Kidney (tissue), 14 donors: Measurements from ENCODE around the gene NMRK1. TPM values are rescaled to one million over a fixed set of nuclear protein-coding genes. Genes with fewer than 3 reads are reported as not detected.

Experiments
- DNase-seq, 5 donors: peaks; one replicate each; pipeline ENCODE4 v3.0.0-alpha.2; 2013 to 2020
- FAIRE-seq: peaks from 2 replicates; lab custom pipeline; 2012; peaks lifted over from hg19 to GRCh38; lab: Jason Lieb, UNC
- H3K27ac ChIP-seq, 2 donors: one replicate each; pipeline ENCODE4 v1.7.0; 2013; ENCODE audit warnings: low read depth in 2 of 2, low read length in 2 of 2, inconsistent platforms in 1 of 2
- H3K27me3 ChIP-seq: one replicate; pipeline ENCODE4 v1.7.1; 2013; ENCODE audit warnings: low read length, inconsistent platforms; ENCODE audit not compliant: control insufficient read depth, insufficient read depth
- H3K36me3 ChIP-seq, 3 donors: one replicate each; pipeline versions ENCODE4 v1.7.0 to v1.7.1; 2013; ENCODE audit warnings: low read length in 3 of 3, control low read depth in 1 of 3, inconsistent platforms in 1 of 3; ENCODE audit not compliant: insufficient read depth in 3 of 3, control insufficient read depth in 2 of 3
- H3K4me1 ChIP-seq, 3 donors: one replicate each; pipeline versions ENCODE4 v1.7.0 to v1.7.1; 2013; ENCODE audit warnings: low read length in 3 of 3, inconsistent platforms in 1 of 3, low read depth in 1 of 3; ENCODE audit not compliant: control insufficient read depth in 2 of 3, insufficient read depth in 2 of 3
- H3K4me3 ChIP-seq, 3 donors: one replicate each; pipeline versions ENCODE4 v1.7.0 to v1.8.1; 2013; ENCODE audit warnings: low read length in 3 of 3, control low read depth in 1 of 3, inconsistent platforms in 1 of 3
- H3K9ac ChIP-seq, 3 donors: one replicate each; pipeline versions ENCODE4 v1.7.0 to v1.7.1; 2013; ENCODE audit warnings: low read length in 3 of 3, control low read depth in 1 of 3, inconsistent platforms in 1 of 3
- H3K9me3 ChIP-seq, 3 donors: one replicate each; pipeline versions ENCODE4 v1.7.0 to v1.7.1; 2013; ENCODE audit warnings: low read length in 3 of 3, control low read depth in 1 of 3, inconsistent platforms in 1 of 3; ENCODE audit not compliant: control insufficient read depth in 2 of 3, insufficient read depth in 1 of 3
- intact Hi-C: fragments of 100-400 bp; cut with DNase I; formaldehyde crosslinking; loops from one replicate; pipeline ENCODE4 v1.11.1; 2022
- polyA plus RNA-seq: library from polyadenylated mRNA; stranded (reverse); fragments of 350-450 nt; fragmentation: Illumina TruSeq; extraction: RNeasy Lipid Tissue Mini Kit (QIAGEN cat#74804); gene quantifications from one replicate; pipeline ENCODE4 v1.2.3, GENCODE V29; 2014; ENCODE audit warnings: low read depth, low replicate concordance; ENCODE audit not compliant: insufficient read depth
- total RNA-seq: library from RNA; stranded (reverse); fragmentation: NEBNext Ultra II Directional; extraction: Animal tissue kit (Norgen Biotek cat#: 25700); gene quantifications from one replicate; pipeline ENCODE4 v1.2.1, GENCODE V29; 2021
- TF ChIP-seq, protein P1 (sequence below): IDR thresholded peaks from 3 replicates; pipeline ENCODE4 v1.5.1; 2012; ENCODE audit warnings: mild to moderate bottlenecking, moderate library complexity, borderline replicate concordance; ENCODE audit not compliant: insufficient read depth; ENCODE audit errors: extremely low read depth
- donor health status: control.
- donor health status: control.
- donor health status: control.
- donor health status: control.
- donor health status: control.
- donor health status: DM: yes; HTN: yes; CAD: no.
- donor health status: Normal renal cell carcinoma (clear cell type).

Gene NMRK1
- total and polyA plus RNA-seq, 2 donors from 2014 or later = 42.3 to 67.8 TPM

DNA sequence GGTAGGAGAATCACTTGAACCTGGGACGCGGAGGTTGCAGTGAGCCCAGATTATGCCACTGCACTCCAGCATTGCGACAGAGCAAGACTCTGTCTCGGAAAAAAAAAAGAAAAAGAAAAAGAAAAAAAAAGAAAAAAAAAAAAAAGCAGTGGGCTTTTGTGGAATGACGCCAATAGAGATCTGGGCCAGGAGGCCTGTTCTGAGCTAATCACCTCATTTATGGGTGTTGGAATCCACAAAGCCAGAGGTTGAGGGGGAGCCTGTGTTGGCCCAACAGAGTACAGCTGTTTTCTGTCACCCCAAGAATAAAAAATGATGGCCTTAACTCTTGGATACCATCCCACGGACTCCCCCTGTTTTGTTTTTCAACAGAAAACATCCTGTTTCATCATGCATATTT, 18.9 kb upstream of the NMRK1 start:
- H3K4me1 ChIP-seq = peaks cover 0 to 3% (median 0%) of the 10 kb centered on the region in 3 donors
- no peak for FAIRE-seq

DNA sequence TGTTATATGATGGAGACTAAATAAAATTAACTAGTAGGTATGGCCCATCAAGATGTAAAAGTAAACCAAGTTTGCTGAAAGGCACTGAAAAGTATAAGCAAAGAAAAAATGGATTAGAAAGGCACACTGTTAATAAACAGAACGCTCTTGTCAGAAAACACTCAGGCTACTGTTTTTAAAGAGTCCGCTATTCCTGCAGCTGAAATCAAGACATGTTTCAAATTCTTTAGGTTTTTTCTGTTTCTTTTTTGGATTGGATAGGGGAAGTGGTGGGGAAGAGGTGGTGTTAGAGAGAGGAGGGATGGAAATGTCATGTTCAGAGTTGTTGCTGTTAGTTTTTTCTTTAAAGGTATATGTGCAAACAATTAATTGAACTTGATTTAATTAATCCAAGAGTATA, 17.9 kb upstream of the NMRK1 start:
- H3K9me3 ChIP-seq = no peaks in the 10 kb centered on the region
- H3K36me3 ChIP-seq = no peaks in the 10 kb centered on the region
- TF ChIP-seq, protein P1, sequence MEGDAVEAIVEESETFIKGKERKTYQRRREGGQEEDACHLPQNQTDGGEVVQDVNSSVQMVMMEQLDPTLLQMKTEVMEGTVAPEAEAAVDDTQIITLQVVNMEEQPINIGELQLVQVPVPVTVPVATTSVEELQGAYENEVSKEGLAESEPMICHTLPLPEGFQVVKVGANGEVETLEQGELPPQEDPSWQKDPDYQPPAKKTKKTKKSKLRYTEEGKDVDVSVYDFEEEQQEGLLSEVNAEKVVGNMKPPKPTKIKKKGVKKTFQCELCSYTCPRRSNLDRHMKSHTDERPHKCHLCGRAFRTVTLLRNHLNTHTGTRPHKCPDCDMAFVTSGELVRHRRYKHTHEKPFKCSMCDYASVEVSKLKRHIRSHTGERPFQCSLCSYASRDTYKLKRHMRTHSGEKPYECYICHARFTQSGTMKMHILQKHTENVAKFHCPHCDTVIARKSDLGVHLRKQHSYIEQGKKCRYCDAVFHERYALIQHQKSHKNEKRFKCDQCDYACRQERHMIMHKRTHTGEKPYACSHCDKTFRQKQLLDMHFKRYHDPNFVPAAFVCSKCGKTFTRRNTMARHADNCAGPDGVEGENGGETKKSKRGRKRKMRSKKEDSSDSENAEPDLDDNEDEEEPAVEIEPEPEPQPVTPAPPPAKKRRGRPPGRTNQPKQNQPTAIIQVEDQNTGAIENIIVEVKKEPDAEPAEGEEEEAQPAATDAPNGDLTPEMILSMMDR = no peak
- peak in 1 of 5 donors; percentile 22 for DNase-seq
- H3K4me1 ChIP-seq = peaks cover 0 to 3% (median 0%) of the 10 kb centered on the region in 3 donors
- H3K27ac ChIP-seq = no peak overlapping the region
- no peak overlapping the region for H3K4me3 ChIP-seq
- H3K27me3 ChIP-seq = no peaks in the 10 kb centered on the region
- no peak for FAIRE-seq
- H3K9ac ChIP-seq = no peak overlapping the region
- intact Hi-C loops = no loop called here

More for the DNA sequence above, 18.9 kb upstream of the NMRK1 start:
- Histone ChIP-seq H3K4me3 (no peak overlapping the region), H3K9ac (no peak overlapping the region), H3K27me3 (no peaks in the 10 kb centered on the region), H3K27ac (no peak overlapping the region), H3K36me3 (no peaks in the 10 kb centered on the region), H3K9me3 (no peaks in the 10 kb centered on the region)
- DNase-seq = peak in 3 of 5 donors; percentile 29 to 87 (median 60)
- TF ChIP-seq, protein P1 = no peak
- intact Hi-C loops = no loop called here

DNA sequence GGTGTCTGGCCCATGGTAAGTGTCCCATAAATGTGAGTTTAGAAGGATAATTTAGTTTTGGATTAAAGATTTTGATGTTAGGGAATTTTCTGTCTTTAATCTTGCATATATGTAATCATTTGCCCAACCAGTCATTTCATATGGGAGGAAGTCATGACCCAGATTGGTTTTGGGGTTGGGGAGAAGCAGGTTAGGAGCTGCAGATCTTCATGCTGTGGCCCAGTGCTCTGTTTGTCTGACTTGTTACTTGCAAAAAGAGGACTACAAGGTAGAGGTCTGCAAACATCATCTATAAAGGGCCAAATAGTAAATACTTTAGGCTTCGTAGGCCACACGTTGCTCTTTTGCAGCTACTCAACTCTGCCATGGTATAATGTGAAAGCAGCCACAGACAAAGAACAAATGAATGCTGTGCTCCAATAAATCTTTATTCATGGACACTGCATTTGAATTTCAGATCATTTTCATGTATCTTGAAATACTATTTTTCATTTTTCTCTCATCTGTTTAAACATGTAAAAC, 17.1 kb upstream of the NMRK1 start:
- Histone ChIP-seq H3K36me3 (no peaks in the 10 kb centered on the region), H3K27ac (no peak overlapping the region), H3K4me1 (peaks cover 0 to 3% (median 0%) of the 10 kb centered on the region in 3 donors), H3K27me3 (no peaks in the 10 kb centered on the region), H3K4me3 (no peak overlapping the region), H3K9me3 (no peaks in the 10 kb centered on the region), H3K9ac (no peak overlapping the region)
- intact Hi-C loops = no loop called here
- TF ChIP-seq, protein P1 = no peak
- no peak for FAIRE-seq
- DNase-seq = no peak

- no peak overlapping the region for H3K27ac ChIP-seq
- H3K9me3 ChIP-seq = no peaks in the 10 kb centered on the region
- H3K27me3 ChIP-seq = no peaks in the 10 kb centered on the region
- H3K4me1 ChIP-seq = peaks cover 0 to 5% (median 0%) of the 10 kb centered on the region in 3 donors
- H3K4me3 ChIP-seq = no peak overlapping the region
- H3K9ac ChIP-seq = no peak overlapping the region
- H3K36me3 ChIP-seq = no peaks in the 10 kb centered on the region
- intact Hi-C loops = no loop called here
- TF ChIP-seq, protein P1 = no peak
- FAIRE-seq (no peak), DNase-seq (no peak)
Observed at GRCh38 chr9:75104607-75105006, 16.7 kb upstream of the NMRK1 start.
